SH-SY5Y (cell line): ENCODE data around the gene ADCY2.

ENCODE experiments used
- GATA2 ChIP-seq: IDR thresholded peaks from 2 replicates; pipeline ENCODE4 v1.6.1; 2011; ENCODE audit warnings: mild to moderate bottlenecking, low read depth, low read length
- GATA3 ChIP-seq: IDR thresholded peaks from 2 replicates; pipeline ENCODE4 v1.6.1; 2011; ENCODE audit warnings: low read depth, mild to moderate bottlenecking, low read length, moderate library complexity

DNA sequence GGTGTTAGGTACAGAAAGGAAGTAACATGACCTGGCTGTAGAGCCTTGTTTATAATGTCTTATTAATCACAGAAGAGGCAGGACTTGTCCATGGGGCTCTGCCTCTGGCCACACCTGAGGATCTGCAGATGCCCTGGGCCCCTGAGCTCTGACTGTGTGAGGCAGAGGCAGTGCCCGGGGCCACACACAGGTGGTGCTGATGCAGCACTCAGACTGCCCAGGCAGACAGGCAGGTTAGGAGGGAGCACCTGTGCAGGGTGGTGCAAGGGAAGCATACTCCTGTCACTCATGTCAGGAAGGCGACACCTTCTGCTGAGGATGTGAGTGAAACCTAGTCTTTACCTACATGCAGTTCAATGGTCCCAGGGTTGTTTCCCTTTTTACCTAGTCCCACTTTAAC lies 366.3 kb downstream of the ADCY2 start:
- TF ChIP-seq GATA2 (no peak), GATA3 (no peak)
